Measurements from ENCODE around the gene ZNF474.

ZNF474 gene

DNA sequence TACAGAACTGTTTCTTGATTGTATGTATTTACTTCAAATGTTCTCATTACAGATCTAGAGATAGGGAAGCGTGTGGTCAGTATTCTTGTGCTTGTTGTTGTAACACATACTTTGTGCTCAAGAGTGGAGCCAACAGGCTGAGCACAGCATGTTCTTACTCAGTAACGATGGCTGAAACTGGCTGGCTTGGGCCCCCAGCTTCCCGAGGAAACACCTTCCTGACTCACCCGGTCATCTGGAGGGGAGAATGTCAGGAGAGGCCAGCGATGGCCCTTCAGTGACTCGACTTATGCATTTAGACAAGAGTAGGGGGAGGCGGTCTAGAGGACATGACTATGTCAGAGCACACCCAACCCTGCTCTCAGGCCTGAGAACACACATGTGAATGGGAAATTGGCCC lies 25.6 kb downstream of the ZNF474 start:
- peak overlapping the region; percentile 77 for H3K9ac ChIP-seq (ENCODE audit: low read depth, low read length)
- H3K36me3 ChIP-seq (ENCODE audit: insufficient read depth, low read length) = no peaks in the 10 kb centered on the region
- H3K4me1 ChIP-seq (ENCODE audit: control insufficient read depth, insufficient read depth, low read length) = peaks cover 53% of the 10 kb centered on the region
- peak overlapping the region; percentile 63 for H3K4me2 ChIP-seq (ENCODE audit: low read length)
- no peaks in the 10 kb centered on the region for H3K27me3 ChIP-seq (ENCODE audit: control insufficient read depth, insufficient read depth, low read length)
- H3K9me3 ChIP-seq (replicated peaks; ENCODE audit: low read length) = no peaks in the 10 kb centered on the region
- H3K4me3 ChIP-seq (ENCODE audit: low read length) = peak overlapping the region; percentile 42

- Histone ChIP-seq H3K4me1 (ENCODE audit: control insufficient read depth, insufficient read depth, low read length) (peaks cover 53% of the 10 kb centered on the region), H3K9me3 (replicated peaks; ENCODE audit: low read length) (no peaks in the 10 kb centered on the region), H3K9ac (ENCODE audit: low read depth, low read length) (peak overlapping the region; percentile 77), H3K36me3 (ENCODE audit: insufficient read depth, low read length) (no peaks in the 10 kb centered on the region), H3K27me3 (ENCODE audit: control insufficient read depth, insufficient read depth, low read length) (no peaks in the 10 kb centered on the region), H3K4me3 (ENCODE audit: low read length) (no peak overlapping the region), H3K4me2 (ENCODE audit: low read length) (peak overlapping the region; percentile 63)
Observed at GRCh38 chr5:122155546-122155945, 26.2 kb downstream of the ZNF474 start.

DNA sequence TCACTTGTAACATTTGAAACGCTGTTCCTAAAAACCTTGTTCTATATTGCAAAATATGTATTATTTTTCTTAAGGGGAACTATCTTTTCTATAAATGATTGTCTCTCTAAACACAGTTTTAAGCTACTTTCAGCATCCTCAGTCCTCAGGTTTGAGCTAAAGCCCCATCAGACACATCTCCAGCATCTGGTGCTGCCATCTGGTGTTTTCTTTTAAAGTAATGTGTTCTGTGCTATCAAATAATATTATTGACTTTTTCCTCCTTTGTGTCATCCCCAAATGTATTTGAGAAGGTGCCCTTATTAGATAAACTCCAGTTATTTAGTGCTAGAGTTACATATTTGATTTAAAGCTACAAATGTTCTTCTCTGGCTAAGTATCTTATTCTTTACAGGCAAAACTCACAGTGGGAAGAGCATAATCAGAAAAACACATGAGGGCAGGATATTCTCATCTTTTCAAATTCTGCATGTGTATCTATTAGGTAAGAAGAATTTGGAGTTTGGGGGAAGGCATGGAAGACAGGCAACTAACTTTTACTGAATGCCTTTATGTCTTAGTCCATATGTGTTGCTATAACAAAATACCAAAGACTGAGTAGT lies 27.5 kb downstream of the ZNF474 start:
- Histone ChIP-seq H3K27me3 (ENCODE audit: control insufficient read depth, insufficient read depth, low read length) (no peaks in the 10 kb centered on the region), H3K4me2 (ENCODE audit: low read length) (no peak overlapping the region), H3K36me3 (ENCODE audit: insufficient read depth, low read length) (no peaks in the 10 kb centered on the region), H3K9me3 (replicated peaks; ENCODE audit: low read length) (no peaks in the 10 kb centered on the region), H3K9ac (ENCODE audit: low read depth, low read length) (no peak overlapping the region), H3K4me1 (ENCODE audit: control insufficient read depth, insufficient read depth, low read length) (peaks cover 44% of the 10 kb centered on the region), H3K4me3 (ENCODE audit: low read length) (no peak overlapping the region)

- Histone ChIP-seq H3K36me3 (ENCODE audit: insufficient read depth, low read length) (no peaks in the 10 kb centered on the region), H3K4me1 (ENCODE audit: control insufficient read depth, insufficient read depth, low read length) (peaks cover 45% of the 10 kb centered on the region), H3K4me2 (ENCODE audit: low read length) (no peak overlapping the region), H3K9me3 (replicated peaks; ENCODE audit: low read length) (no peaks in the 10 kb centered on the region), H3K9ac (ENCODE audit: low read depth, low read length) (no peak overlapping the region), H3K27me3 (ENCODE audit: control insufficient read depth, insufficient read depth, low read length) (no peaks in the 10 kb centered on the region), H3K4me3 (ENCODE audit: low read length) (no peak overlapping the region)
Observed at GRCh38 chr5:122162100-122162638, 32.8 kb downstream of the ZNF474 start.

DNA sequence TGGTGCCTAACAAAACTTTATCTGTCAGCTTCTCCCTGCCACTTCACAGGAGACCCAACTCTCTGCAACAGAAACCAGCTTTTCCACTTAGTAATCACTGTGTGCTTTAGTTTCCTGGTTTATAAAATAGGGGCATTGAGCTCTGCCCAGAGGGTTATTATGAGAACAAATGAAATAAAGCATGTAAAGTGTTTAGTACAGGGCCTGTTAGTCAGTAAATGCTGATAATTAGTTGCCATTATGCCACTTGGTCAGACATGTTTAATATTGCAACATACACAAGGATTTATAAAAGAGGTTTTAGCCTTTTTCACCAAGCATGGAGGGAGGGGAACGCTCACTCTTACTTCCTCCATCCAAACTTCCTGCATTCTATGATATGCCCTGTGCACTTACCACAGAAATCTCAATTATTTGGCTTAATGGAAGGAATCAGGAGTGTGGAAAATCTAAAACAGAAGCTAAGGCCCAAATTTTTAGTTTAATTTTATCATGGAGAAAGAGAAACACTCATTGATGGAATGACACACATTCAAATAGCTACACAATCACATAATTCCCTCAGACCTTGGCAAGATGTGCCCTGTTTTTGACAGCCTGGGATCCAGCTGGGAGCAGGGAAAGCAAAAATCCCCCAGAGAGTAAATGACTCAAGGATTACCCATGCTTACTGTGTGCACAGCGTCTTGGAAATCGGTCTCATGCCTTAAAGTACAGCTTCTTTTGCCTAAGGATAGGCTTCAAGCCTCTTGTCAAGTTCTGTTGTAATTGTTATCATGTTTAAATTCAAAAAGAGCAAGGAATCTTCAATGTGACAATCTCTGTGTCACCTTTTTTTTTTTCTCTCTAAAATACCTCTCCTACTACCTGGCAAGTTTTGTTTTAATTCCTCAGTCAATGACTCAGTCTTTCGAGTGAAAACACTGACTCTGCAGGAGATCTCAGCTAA lies 34.0 kb downstream of the ZNF474 start:
- H3K4me2 ChIP-seq (ENCODE audit: low read length) = peak overlapping the region; percentile 53
- no peaks in the 10 kb centered on the region for H3K36me3 ChIP-seq (ENCODE audit: insufficient read depth, low read length)
- H3K9me3 ChIP-seq (replicated peaks; ENCODE audit: low read length) = no peaks in the 10 kb centered on the region
- peak overlapping the region; percentile 23 for H3K4me3 ChIP-seq (ENCODE audit: low read length)
- no peaks in the 10 kb centered on the region for H3K27me3 ChIP-seq (ENCODE audit: control insufficient read depth, insufficient read depth, low read length)
- H3K9ac ChIP-seq (ENCODE audit: low read depth, low read length) = peak overlapping the region; percentile 45
- H3K4me1 ChIP-seq (ENCODE audit: control insufficient read depth, insufficient read depth, low read length) = peaks cover 45% of the 10 kb centered on the region

DNA sequence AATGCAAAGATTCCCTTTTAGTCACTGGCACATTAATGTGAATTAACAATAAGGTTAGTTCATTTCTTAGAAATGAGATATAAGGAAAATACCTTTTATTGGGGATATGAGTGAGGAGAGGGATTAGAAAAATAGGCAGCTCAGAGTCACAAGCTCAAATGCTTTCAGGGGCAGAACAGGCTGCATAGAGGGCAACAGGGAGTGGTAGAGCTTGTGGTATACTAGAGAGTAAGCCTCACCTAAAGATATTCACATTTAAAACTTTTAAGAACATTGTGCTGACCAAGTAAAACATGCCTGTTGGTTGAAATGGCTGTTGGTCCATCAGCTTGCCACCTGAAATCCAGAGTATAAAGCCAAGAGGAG lies 34.7 kb downstream of the ZNF474 start:
- no peaks in the 10 kb centered on the region for H3K36me3 ChIP-seq (ENCODE audit: insufficient read depth, low read length)
- H3K9ac ChIP-seq (ENCODE audit: low read depth, low read length) = peak overlapping the region; percentile 45
- no peaks in the 10 kb centered on the region for H3K27me3 ChIP-seq (ENCODE audit: control insufficient read depth, insufficient read depth, low read length)
- H3K4me1 ChIP-seq (ENCODE audit: control insufficient read depth, insufficient read depth, low read length) = peaks cover 45% of the 10 kb centered on the region
- peak overlapping the region; percentile 53 for H3K4me2 ChIP-seq (ENCODE audit: low read length)
- no peak overlapping the region for H3K4me3 ChIP-seq (ENCODE audit: low read length)
- H3K9me3 ChIP-seq (replicated peaks; ENCODE audit: low read length) = no peaks in the 10 kb centered on the region

GRCh38 chr5:122164831-122165558 lies 35.6 kb downstream of the ZNF474 start:
- Histone ChIP-seq H3K36me3 (ENCODE audit: insufficient read depth, low read length) (no peaks in the 10 kb centered on the region), H3K27me3 (ENCODE audit: control insufficient read depth, insufficient read depth, low read length) (no peaks in the 10 kb centered on the region), H3K9ac (ENCODE audit: low read depth, low read length) (no peak overlapping the region), H3K4me3 (ENCODE audit: low read length) (no peak overlapping the region), H3K4me1 (ENCODE audit: control insufficient read depth, insufficient read depth, low read length) (peaks cover 45% of the 10 kb centered on the region), H3K4me2 (ENCODE audit: low read length) (no peak overlapping the region), H3K9me3 (replicated peaks; ENCODE audit: low read length) (no peaks in the 10 kb centered on the region)

- Histone ChIP-seq H3K4me3 (ENCODE audit: low read length) (no peak overlapping the region), H3K36me3 (ENCODE audit: insufficient read depth, low read length) (no peaks in the 10 kb centered on the region), H3K9ac (ENCODE audit: low read depth, low read length) (peak overlapping the region; percentile 14), H3K27me3 (ENCODE audit: control insufficient read depth, insufficient read depth, low read length) (no peaks in the 10 kb centered on the region), H3K4me2 (ENCODE audit: low read length) (no peak overlapping the region), H3K9me3 (replicated peaks; ENCODE audit: low read length) (no peaks in the 10 kb centered on the region), H3K4me1 (ENCODE audit: control insufficient read depth, insufficient read depth, low read length) (peaks cover 49% of the 10 kb centered on the region)
Observed at GRCh38 chr5:122165559-122166078, 36.3 kb downstream of the ZNF474 start.

DNA sequence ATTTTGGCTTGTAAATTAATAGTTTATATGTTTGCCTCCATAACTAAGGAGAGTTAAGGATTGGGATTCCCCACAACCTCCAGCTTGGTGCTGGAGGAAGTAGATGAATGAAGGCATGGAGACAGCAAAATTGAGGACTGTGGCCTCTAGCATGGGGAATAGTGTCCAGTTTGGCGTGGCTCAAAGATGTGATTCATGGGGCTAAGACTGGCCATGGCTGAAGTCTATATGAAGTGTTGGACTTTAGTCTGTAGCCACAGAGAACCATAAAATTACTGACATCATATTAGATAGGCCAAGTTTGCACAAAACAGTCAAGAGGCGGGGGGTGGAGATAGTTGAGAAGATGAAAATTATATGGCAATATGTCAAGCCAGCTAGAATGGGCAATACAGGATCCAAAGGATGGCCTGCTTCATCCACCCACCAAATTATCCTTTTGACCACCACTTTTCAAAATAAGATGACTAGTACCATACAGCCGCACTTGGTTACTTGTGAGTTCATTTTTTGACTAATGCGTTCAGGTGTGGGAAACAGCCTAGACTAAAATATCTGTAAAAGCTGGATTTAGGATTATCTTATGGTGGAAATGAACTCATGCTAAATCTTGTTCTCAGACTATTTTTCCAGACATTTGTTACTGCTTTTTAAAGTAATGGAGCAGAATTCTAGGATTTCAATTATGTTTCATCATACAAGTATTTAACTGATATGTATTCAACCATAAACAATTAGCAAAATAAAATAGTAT lies 40.2 kb downstream of the ZNF474 start:
- Histone ChIP-seq H3K4me1 (ENCODE audit: control insufficient read depth, insufficient read depth, low read length) (peaks cover 26% of the 10 kb centered on the region), H3K27me3 (ENCODE audit: control insufficient read depth, insufficient read depth, low read length) (no peaks in the 10 kb centered on the region), H3K36me3 (ENCODE audit: insufficient read depth, low read length) (no peaks in the 10 kb centered on the region)

DNA sequence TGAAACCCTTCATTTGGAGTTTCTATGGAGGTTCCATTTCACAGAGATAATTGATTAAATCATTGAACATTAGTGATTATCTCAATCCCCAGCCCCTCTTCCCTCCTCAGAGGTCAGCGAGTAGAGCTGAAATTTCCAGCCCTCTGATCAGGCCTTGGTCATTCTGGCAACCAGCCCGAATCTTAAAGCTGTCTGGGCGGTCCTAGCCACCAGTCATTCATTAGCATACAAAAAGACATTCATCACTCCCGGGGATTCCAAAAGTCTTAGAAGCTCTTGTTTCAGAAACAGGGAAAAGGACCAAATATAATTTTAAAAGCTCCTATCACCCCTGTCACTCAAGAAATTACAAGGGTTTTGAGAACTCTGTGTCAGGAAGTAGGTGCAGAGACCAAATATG lies 41.3 kb downstream of the ZNF474 start:
- Histone ChIP-seq H3K4me1 (ENCODE audit: control insufficient read depth, insufficient read depth, low read length) (peaks cover 15% of the 10 kb centered on the region), H3K9ac (ENCODE audit: low read depth, low read length) (no peak overlapping the region), H3K36me3 (ENCODE audit: insufficient read depth, low read length) (no peaks in the 10 kb centered on the region), H3K27me3 (ENCODE audit: control insufficient read depth, insufficient read depth, low read length) (no peaks in the 10 kb centered on the region), H3K9me3 (replicated peaks; ENCODE audit: low read length) (no peaks in the 10 kb centered on the region), H3K4me3 (ENCODE audit: low read length) (no peak overlapping the region), H3K4me2 (ENCODE audit: low read length) (peak overlapping the region; percentile 38)

More for the DNA sequence above, 40.2 kb downstream of the ZNF474 start:
- Histone ChIP-seq H3K9me3 (replicated peaks; ENCODE audit: low read length) (no peaks in the 10 kb centered on the region), H3K4me3 (ENCODE audit: low read length) (no peak overlapping the region), H3K4me2 (ENCODE audit: low read length) (no peak overlapping the region), H3K9ac (ENCODE audit: low read depth, low read length) (no peak overlapping the region)
